HT1080 (cell line): ENCODE results near the gene LRP1-AS. TPM values are rescaled to one million over a fixed set of nuclear protein-coding genes. Genes with fewer than 3 reads are reported as not detected.
A peak's percentile ranks its signal among the peaks of the same experiment; 100 is the strongest.

Source experiments
- DNase-seq: peaks from one replicate; pipeline ENCODE4 v3.0.0-alpha.2; 2015; ENCODE audit warnings: low read depth
- total RNA-seq: library from RNA; depleted of rRNA; stranded (reverse); fragments of >200 nt; shearing (Covaris generic); gene quantifications from 2 replicates; pipeline ENCODE4 v1.2.3, GENCODE V29; 2014

LRP1-AS gene
- total RNA-seq, 1 experiment from 2014 or later: not detected

DNA sequence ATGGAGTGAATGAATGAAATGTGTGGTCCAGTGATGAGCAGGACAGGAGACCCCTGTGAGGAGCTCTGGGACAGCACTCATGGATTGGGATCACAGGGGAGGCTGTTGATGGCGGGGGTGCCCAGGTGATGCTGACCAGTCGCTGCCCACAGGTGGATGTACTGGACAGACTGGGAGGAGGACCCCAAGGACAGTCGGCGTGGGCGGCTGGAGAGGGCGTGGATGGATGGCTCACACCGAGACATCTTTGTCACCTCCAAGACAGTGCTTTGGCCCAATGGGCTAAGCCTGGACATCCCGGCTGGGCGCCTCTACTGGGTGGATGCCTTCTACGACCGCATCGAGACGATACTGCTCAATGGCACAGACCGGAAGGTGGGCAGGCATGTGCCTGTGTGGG lies 13.3 kb upstream of the LRP1-AS start:
- no peak for DNase-seq

DNA sequence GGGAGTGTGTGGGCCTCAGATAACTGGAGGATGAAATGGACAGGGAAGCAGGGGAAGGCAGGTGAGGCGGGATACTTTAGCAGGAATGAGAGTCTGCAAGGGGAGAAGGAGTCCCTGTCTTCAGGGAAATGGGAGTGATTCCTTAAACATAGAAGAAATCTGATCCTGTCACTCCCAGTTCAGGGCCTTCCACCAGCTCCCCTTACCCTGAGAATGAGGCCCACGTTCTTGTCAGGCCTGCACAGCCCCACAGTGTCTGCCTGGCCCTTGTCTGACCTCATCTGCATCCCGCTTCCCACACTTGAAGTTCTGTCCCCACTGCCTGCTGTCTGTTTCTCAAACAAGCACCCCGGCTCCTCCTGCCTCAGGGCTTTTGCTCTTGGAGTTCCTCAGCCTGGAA lies 12.6 kb upstream of the LRP1-AS start:
- DNase-seq: no peak

DNA sequence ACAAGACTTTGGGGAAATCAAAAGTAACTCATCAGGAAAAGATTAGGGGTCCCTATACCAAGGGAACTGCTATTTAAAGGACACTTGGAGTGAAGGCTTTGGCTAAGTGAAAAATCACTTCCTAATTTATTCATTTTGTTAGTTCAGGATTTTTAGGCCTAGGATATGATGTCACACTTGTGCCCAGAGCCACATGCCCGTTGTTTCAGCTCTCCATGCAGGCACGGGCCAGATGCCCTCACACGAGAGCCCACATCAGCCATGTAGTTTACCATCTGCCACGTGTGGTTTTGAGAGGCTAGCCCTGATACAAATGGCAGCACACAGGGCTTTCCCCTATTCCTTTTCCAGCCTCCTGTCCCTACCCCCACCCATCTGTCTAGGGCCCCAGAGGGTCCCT lies 11.9 kb upstream of the LRP1-AS start:
- DNase-seq: no peak

DNA sequence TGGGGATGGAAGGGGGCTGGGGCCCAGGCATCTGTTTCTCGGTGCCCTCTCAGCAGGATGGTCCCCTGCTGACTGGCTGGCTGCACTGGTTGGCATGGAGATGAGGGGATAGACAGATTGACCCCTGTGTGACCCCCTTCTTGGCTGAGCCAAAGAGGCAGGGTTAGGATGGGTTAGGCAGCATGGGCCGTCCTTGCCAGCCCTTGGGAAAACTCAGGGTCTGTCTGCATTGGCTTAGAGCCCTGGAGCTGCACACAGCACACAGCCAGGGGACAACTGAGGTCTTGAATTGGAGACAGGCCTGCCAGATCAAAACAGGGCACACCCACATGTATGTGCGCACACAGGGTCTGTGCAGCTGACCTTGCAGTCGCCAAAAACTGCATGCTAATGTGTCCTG lies 11.2 kb upstream of the LRP1-AS start:
- no peak for DNase-seq

DNA sequence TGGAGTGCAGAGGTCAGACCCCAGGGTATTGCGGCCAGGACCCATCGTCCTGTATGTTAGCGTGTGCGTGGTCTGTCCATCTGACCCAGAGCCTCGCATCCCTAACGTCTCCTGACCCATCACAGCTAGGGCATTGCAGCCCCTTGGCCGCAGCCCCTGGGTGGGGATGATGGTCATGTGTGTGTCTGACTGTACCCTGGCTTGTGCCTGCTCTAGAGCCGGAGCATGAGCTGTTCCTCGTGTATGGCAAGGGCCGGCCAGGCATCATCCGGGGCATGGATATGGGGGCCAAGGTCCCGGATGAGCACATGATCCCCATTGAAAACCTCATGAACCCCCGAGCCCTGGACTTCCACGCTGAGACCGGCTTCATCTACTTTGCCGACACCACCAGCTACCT lies 10.8 kb upstream of the LRP1-AS start:
- no peak for DNase-seq

DNA sequence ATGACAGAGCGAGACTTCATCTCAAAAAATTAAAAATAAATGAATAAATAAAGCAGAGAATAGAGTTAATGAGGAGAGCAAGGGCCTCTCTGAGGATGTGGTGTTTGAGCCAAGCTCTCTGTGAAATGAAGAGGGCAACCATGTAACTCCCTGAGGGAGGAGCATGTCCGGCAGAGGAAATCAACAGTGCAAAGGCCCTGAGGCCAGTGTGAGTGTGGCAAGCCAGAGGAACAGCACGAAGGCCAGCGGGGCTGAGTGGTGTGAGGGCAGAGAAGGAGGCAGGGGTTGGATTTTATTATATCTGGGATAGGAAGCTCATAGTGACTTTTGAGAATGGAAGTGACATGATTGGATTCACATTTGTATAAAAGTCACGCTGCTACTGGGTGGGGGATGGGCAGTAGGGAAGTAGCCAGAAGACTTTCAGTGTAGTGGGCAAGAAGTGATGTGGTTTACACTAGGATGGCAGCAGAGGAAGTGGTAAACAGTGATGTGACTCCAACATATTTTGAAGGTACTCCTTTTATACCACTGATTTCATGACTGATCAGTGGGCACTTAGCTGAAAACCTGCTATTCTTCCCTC lies 10.3 kb upstream of the LRP1-AS start:
- no peak for DNase-seq

DNA sequence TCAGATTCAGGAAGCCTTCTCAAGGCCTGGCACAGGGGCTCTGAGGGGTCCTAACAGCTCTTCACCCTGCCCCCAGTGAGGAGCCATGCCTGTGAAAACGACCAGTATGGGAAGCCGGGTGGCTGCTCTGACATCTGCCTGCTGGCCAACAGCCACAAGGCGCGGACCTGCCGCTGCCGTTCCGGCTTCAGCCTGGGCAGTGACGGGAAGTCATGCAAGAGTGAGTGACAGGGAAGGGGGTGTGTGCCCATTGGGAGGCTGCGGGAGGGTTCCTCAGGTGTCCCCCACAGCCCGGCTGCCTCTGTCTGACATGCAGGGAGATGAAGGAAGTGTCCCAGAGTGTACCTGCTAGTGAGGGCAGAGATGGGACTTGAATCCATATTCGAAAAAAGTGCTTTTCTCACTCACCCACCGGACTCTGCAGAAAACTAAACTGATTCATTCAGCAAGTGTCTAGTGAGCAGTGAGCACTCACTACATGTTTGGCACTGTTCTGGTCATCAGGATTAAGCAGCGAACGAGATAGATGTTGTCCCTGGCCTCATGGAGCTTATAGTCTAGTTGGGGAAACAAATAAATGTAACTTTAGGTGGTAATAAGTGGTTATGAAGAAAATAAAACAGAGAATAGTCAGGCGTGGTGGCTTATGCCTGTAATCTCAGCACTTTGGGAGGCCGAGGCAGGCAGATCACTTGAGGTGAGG lies 9.4 kb upstream of the LRP1-AS start:
- DNase-seq: no peak

DNA sequence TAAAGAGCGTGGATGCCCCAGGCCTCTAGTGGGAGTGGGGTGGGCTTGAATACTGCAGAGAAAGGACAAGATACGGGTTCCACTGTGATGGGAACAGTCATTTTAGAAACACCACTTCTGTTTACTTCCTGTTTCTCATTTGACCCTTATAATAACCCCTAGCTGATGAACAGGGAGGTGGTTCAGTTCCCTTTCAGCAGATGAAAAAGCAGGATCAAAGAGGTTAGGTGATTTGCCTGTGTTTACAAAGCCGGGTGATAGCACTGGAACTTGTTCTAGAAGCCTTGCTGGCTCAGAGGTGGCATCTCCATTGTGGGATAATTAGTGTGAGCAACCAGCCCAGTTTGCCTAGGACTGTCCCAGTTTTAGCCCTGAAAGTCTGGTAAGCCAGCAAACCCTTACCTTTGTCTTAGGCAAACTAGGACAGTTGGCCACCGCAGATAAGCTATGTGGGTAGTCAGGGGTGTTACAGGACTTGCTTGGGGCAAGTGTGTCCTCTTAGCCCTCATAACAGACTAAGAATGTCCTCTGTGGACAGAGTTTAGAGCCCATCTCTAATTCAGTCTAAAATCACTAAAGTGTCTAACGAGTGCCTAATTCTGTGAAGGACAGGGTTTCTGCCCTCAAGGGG lies 7.5 kb upstream of the LRP1-AS start:
- no peak for DNase-seq

DNA sequence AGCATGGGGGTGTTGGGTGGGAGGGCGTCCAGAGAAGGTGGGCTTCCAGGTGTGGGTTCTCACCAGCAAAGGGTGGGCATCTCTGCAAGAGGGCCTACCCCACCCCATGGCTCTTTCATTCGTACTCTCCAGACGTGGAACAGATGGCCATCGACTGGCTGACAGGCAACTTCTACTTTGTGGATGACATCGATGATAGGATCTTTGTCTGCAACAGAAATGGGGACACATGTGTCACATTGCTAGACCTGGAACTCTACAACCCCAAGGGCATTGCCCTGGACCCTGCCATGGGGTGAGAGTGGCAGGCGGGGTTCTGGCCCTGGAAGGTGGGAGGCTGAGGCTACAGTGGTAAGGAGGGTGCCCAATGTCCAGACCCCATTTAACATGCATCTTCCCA lies 6.7 kb upstream of the LRP1-AS start:
- DNase-seq: no peak

DNA sequence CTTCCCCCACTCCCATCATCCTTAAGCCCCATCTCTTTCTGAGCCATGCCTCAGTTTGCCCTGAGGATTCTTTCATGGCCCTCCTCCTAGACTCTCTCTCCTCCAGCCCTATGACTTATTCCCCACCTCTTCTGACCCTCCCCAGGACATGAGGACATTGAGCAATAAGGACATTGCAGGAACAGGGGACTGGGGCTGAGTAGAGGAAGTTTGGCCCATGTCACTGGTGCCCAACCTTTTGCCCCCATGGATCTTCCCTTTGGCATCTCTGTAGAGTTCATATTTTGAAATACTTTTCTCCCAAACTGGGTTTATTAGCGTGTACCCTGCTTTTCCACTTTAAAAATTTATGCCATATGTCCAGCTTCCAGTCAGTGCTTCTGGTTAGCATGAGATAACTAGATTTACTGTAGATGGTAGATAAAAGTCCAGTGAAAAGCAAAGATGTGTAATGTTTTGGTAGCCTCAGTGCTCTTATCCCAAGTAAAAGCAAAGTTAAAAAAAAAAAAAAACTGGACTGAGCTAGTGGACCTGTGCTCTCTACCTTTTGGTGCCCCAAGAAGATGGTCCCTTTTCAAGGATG lies 6.1 kb upstream of the LRP1-AS start:
- DNase-seq: no peak

DNA sequence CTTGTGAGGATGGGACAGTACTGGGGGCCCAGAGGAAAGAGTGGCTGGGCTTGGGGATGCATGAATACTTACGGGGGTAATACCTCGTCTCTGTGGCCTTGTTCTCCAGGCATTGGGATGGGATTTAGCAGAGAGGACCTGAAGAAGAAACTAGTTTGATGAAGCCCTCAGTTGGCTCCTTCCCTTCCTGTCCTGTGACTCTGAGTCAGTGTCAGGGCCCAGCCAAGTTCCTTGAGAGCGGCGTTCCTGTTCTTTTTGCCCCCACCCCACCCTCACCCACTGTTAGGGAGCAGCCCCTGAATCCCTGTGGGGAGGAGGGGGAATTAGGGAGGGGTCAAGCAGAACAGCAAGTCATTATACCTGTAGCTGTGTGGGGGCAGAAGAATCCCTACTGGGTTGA lies 5.2 kb upstream of the LRP1-AS start:
- DNase-seq: peak; percentile 61

DNA sequence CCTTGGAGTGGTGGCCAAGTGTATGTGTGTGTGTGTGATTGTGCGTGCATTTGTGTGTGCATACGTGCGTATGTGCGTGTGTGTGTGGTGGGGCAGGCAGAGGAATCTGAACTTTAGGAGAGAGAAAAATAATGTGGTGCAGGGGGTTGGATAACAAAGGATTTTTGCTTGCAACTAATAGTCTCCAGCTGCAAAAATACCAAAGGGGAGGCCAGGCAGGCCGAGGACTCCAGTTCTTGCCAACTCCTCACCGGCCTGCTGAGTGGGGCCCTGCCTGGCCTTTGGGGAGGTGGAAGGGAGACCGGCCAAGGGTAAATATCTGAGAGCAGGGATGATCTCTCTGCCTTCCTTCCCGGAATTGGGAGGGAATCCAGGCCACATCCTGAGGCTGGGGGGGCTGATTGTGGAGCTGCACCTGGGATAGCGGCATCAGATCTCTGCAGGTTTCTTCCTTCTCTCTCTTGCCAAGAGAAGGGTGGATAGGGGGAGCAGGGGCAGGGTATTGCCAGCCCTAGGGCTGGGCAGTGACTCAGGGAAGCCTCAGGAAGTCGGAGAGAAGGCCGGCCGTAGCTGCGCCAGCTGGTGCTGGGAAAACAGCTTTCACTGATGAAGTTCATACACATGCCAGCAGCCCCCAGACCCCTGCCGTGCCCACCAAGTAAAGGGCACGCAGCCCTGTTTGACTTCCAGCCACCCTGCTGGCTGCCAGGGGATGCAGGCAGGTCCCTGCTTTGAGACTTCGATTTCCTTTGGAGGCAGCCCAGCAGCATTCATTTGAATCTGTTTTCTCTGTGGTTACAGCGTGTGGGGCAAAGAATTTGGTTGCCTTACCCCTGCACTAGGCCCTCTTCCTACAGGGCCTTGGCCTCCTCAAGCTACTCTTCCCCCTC lies 4.6 kb upstream of the LRP1-AS start:
- peak; percentile 86 for DNase-seq

DNA sequence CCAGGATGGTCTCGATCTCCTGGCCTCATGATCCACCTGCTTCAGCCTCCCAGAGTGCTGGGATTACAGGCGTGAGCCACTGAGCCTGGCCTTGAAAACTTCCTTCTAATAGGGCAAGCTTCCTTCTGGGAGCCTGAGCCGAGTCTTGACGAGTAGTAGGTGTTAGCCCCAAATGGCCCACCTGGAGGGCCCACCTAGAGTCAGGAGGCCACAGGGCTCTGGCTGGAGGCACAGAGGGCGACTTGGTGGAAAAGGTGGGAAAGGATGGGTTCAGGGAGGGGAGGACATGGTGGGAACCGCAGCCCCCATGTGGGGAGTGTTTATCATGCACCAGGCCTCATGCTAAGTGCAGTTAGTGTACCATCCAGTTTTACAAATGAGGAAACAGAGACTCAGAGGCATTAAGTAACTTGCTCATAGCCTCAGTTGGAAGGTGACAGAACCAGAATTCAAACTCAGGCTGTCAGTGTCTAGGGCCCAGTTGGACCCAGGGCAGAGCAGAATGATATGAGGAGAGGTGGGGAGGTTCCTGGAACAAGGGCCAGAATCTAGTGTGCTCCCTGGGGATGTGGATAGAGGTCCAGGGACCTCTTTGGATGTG lies 3.1 kb upstream of the LRP1-AS start:
- no peak for DNase-seq

DNA sequence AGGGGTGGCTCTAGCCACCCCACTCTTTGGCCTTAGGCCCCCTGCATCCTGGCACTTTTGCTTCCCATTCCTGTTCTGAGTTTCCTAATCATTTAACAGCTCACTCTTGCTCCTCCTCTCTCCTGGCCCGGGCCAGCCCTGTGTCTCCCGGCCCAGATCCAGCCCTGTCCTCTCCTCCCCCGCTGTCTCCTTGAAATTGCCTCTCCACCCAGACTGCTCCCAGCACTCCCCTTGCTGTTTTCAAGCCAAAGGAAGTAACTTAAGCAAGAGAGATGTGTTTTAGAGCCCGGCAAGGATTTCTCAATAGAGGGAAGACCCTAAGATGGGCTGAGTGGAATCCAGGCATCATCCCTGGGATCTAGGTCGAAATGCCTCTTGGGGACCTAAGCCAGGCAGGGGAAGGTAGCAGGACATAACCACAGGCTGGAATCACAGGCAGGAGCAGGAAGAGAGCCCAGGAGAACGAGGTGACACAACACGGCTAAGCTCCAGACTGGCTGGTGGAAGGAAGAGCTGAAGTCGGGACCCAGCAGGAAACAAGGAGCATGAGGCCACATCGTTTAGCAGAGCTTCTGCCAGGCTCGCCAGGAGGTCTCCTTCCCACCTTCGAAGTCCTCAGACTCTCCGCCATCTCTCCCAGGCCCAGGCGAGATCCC lies 2.0 kb upstream of the LRP1-AS start:
- DNase-seq: no peak

DNA sequence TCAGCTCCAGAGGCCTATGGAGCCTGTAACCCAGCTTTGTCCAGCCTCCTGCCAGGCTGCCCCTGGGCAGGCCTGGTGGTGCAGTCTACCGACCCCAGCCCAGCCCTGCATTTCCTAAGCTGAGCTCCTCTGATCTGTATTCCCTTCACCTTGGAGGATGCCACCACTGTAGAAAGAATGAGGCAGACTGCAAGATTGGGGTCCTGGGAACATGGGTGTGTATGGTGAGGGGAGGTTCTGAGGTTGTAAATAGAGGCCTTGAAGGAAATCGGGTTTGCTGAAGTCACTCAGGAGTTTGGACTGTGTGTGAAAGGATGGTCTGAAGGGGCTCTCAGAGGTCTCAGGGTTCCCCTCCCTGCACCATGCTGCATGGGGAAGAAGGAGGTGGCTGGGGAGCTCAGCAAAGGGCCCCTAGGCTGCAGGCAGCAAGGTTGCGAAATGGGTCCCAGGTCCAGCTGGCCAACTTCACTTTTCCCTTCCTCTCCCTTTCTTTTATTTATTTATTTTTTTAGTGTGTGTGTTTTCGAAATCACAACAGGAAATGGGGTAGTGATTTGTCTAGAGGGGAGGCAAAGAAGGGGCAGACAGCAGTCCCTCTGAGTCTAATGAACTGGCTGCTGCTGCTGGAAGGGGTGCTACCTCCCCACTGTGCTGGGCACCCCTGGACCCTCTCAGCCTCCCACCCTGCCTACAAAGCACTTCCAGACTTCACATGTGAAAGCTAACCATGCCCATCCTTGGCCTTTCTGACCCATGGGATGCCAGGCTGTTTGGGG lies 1.2 kb upstream of the LRP1-AS start:
- DNase-seq: peak; percentile 32

DNA sequence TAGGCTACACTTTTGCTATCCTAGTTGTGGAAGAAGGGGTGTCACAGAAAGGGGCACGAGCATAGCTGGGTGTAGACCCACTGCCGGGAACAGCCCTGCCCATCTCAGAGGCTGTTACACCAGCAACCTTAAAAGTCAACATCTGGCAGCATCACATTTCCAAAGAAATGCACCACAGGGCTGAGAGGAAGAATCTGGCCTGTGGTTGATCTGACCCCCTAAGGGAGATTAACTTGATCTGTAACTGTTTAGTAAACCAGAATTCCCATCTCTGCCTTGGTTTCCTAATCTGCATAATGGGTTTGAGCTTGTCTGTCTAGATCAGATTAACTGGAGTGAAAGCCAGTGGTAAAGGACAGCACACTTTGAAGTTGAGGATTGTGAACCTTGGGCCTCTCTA lies 1.3 kb downstream of the LRP1-AS start:
- DNase-seq: no peak

DNA sequence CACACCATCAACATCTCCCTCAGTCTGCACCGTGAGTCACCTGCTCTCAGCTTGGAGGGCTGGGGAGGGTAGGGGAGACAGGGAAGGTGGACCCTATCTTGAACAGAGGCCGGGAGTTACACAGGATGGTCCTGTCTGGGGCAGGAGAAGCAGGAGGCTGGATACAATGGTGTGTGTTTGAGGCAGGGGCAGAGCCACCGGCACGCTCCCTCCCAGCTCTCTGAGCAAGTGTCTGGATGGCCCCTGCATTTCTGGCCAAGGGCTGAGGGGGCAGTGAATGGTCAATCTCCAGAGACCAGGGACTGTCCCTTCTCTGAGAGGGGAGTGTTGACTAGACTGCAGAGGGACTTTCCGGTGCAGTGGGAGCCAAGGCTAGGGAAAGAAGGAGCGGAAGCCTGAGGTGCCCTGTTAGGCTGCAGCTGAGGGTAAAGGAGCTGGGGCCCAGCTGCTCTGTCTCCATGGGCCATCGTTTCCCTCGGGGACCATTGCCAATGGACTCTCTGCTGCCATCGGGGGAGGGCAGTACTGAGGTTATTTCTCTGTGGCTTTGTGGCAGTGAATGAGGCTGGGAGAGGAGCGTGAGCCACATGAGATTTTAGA lies 1.9 kb downstream of the LRP1-AS start:
- no peak for DNase-seq

DNA sequence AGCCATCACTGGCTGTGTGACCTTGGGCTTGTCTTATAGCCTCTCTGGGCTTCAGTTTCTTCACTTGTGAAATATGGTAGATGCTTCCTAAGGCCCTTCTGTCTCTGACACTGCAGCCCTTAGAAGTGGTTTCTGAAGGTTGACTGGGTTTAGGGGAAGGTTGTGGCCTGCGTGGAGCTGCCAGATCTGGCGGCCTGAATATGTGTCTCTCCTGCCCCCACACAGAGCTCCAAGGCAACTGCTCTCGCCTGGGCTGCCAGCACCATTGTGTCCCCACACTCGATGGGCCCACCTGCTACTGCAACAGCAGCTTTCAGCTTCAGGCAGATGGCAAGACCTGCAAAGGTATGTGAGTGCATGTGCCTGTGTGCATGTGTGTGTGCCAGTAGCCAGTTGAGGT lies 4.0 kb downstream of the LRP1-AS start:
- DNase-seq: no peak

DNA sequence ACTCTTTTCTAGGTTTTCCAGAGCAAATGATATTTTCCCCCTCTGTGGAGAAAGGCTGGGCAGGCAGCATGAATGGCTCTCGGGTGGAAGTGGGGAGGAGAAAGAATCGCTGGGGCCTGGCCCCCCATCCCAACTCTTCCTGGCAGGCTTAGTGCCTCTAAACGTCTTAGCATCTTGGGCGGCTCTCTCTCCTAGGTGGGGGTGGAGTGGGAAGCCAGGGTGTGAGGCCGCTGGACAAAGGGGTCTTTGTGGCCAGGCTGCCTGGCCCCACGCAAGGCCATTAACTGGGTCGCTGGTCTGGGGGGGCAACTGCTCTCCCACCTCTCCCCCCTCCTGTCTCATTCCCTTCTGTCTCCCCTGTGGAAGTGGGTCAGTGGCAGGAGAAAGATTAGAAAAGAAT lies 4.7 kb downstream of the LRP1-AS start:
- no peak for DNase-seq

DNA sequence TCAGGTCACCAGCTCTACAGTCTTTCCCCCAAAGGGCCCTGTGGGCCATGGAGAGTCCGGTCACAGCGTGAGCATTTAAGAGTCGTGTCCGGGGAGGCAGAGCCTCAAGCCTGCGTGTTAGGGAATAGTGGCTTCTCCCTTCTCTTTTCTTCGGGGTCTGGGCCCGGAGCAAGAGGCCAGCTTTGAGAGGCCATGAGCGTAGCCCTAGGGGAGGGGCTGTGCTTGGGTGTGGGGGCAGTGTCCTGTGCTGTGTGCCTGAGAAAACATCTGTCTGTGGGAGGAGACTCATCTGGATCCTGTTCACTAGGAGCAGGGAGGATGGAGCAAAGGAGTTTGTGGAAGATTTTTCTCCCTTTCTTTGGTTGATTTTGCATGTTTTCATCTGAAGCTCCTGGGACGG lies 5.3 kb downstream of the LRP1-AS start:
- no peak for DNase-seq
